ENCODE measurements around the gene PODXL. TPM values are rescaled to one million over a fixed set of nuclear protein-coding genes. Genes with fewer than 3 reads are reported as not detected.
A peak's percentile ranks its signal among the peaks of the same experiment; 100 is the strongest.

PODXL gene
- total and polyA plus RNA-seq, 2 of the 8 experiments (the other 6 are each of a cell fraction or from before 2014, with no cell fraction given): 638 to 925 TPM

DNA sequence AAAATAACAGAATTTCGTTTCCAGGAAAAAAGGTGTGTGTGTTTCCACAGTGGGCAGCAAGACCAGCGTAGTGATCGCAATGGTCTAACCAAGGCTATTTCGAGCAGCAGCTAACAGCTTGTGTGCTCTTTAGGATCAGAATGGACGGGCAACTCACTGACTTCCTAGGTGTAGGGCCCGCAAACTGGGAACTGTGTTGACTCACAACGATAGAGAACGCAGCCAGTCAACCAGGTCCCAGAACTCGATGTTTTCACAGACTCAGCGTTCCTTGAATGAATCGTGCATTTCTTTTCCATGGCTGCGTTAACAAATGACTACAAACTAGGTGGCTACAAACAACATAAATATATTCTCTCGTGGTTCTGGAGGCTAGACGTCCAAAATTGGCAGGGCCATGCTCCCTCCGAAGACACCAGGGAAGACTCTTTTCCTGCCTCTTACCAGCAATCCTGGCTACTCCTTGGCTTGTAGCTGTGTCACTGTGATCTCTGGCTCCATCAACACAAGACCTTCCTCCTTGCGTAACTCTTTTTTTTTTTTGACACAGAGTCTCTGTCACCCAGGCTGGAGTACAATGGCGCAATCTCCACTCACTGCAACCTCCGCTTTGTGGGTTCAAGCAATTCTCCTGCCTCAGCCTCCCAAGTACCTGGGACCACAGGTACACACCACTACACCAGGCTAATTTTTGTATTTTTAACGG is 39.1 kb downstream of the PODXL start:
- Histone ChIP-seq H3K23me2 (ENCODE audit: low read depth, low read length) (no peaks in the 10 kb centered on the region), H3K4me1 (replicated peaks in 1 of 4; ENCODE audit: control insufficient read depth in 3 of 4, insufficient read depth in 4 of 4, low read length in 3 of 4) (peaks cover 8 to 23% (median 15%) of the 10 kb centered on the region in 4 experiments), H3K23ac (ENCODE audit: insufficient read length) (no peak overlapping the region), H3K4me2 (ENCODE audit: insufficient read depth in 1 of 2, low read depth in 2 of 2, low read length in 2 of 2) (no peak overlapping the region), H3K18ac (ENCODE audit: extremely low read depth, low read length) (no peak overlapping the region), H2BK15ac (ENCODE audit: low read length) (no peak overlapping the region), H3K79me1 (ENCODE audit: low read depth, low read length) (peaks cover 3% of the 10 kb centered on the region; the same call in 1 of the 2 replicates), H3K9ac (replicated peaks in 1 of 4; ENCODE audit: extremely low read depth in 1 of 4, low read depth in 3 of 4, low read length in 3 of 4) (no peak overlapping the region), H4K8ac (ENCODE audit: extremely low read depth, insufficient read depth, low read length) (no peak overlapping the region; the same call in 1 of the 2 replicates), H3K14ac (ENCODE audit: insufficient read length) (no peak overlapping the region), H3K4me3 (ENCODE audit: extremely low read depth in 1 of 4, insufficient read depth in 2 of 4, low read depth in 3 of 4, low read length in 4 of 4) (no peak overlapping the region), H2BK120ac (replicated peaks; ENCODE audit: low read depth, low read length) (no peak overlapping the region), H3K27me3 (replicated peaks in 1 of 4; ENCODE audit: control insufficient read depth in 3 of 4, extremely low read depth in 1 of 4, insufficient read depth in 3 of 4, low read length in 3 of 4) (no peaks in the 10 kb centered on the region), H2BK20ac (ENCODE audit: low read length) (no peak overlapping the region; the same call in 1 of the 2 replicates), H2AK5ac (ENCODE audit: low read depth, low read length) (no peak overlapping the region), H2AFZ (ENCODE audit: low read length) (no peak overlapping the region), H3K79me2 (ENCODE audit: control insufficient read depth in 1 of 2, insufficient read depth in 2 of 2, low read length in 2 of 2) (peaks cover 52 to 100% of the 10 kb centered on the region in 2 experiments), H4K20me1 (replicated peaks in 1 of 2; ENCODE audit: control insufficient read depth in 1 of 2, insufficient read depth in 2 of 2, low read length in 2 of 2) (peaks cover 43 to 54% of the 10 kb centered on the region in 2 experiments), H4K5ac (ENCODE audit: insufficient read length, low read depth, low read length) (no peak overlapping the region), H3K9me3 (ENCODE audit: insufficient read depth in 2 of 2, low read depth in 1 of 2, low read length in 1 of 2) (no peaks in the 10 kb centered on the region), H3K56ac (replicated peaks; ENCODE audit: insufficient read length, low read depth, low read length) (no peak overlapping the region), H3K4ac (replicated peaks; ENCODE audit: insufficient read length, low read depth, low read length) (no peak overlapping the region), H3K36me3 (ENCODE audit: control insufficient read depth in 2 of 4, insufficient read depth in 4 of 4, low read length in 3 of 4) (peaks cover 2 to 36% (median 6%) of the 10 kb centered on the region in 4 experiments; a peak in 6 of 8 replicates), H2BK5ac (ENCODE audit: low read depth, low read length) (no peak overlapping the region), H2BK12ac (ENCODE audit: low read depth, low read length) (no peak overlapping the region), H4K91ac (replicated peaks; ENCODE audit: insufficient read length, low read length) (no peak overlapping the region), H3K27ac (ENCODE audit: low read depth, low read length) (no peak overlapping the region)
- WGBS, 2 experiments (ENCODE audit: extremely low coverage in 1 of 2, insufficient coverage in 1 of 2, insufficient read length in 1 of 2, insufficient replicate concordance in 2 of 2, low coverage in 1 of 2, low lambda C conversion rate in 2 of 2, missing lambda C conversion rate in 1 of 2): 94% methylated on average over 19 of the region's 19 CpGs; no CpG with 5 or more reads in 1 of the 2 experiments
- DNase-seq (ENCODE audit: low read depth in 1 of 2, low spot score in 2 of 2) (no peak), FAIRE-seq (no peak)
- ChIA-PET CTCF (ENCODE audit: partially characterized antibody) (no interaction called here), POLR2A (ENCODE audit: partially characterized antibody) (interaction anchor here (1.8 kb wide), 1 partner anchor 28 kb away, joined by 5 read pairs; no protein-coding TSS in a partner anchor)
- TF ChIP-seq NANOG (IDR thresholded peaks at IDR 0.05; ENCODE audit: insufficient read depth, low read depth, low read length, poor library complexity, severe bottlenecking) (no peak), E2F6 (IDR thresholded peaks at IDR 0.05) (no peak), KDM1A (IDR thresholded peaks at IDR 0.05; ENCODE audit: borderline replicate concordance, low read length) (no peak), POLR2AphosphoS5 (IDR thresholded peaks at IDR 0.05; ENCODE audit: low read depth, low read length) (peak; percentile 57; the same call in 1 of the 2 replicates), POLR2A (IDR thresholded peaks at IDR 0.05; ENCODE audit: control extremely low read depth in 1 of 2, low read depth in 2 of 2, low read length in 2 of 2) (peak in 1 of 2 experiments; percentile 56; a peak in 1 of 3 replicates)
- TF ChIP-seq, protein P1, sequence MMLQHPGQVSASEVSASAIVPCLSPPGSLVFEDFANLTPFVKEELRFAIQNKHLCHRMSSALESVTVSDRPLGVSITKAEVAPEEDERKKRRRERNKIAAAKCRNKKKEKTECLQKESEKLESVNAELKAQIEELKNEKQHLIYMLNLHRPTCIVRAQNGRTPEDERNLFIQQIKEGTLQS (IDR thresholded peaks at IDR 0.05; ENCODE audit: insufficient read depth, low read depth, low read length): no peak

All from H1 (cell line).